Ovary (tissue), 9 donors: ENCODE measurements around the gene VPS35L. TPM values are rescaled to one million over a fixed set of nuclear protein-coding genes. Genes with fewer than 3 reads are reported as not detected.

Experiments
- DNase-seq, 5 donors: peaks; one replicate each; pipeline ENCODE4 v3.0.0-alpha.2; 2019 to 2020
- H3K27ac ChIP-seq, 2 donors: fragments of 200-600 bp; one replicate each; pipeline versions ENCODE4 v1.5.1 to v1.8.0; 2019 to 2022
- H3K27me3 ChIP-seq: fragments of 200-600 bp; one replicate; pipeline ENCODE4 v1.8.0; 2022
- H3K36me3 ChIP-seq: fragments of 200-600 bp; sonication (generic); one replicate; pipeline ENCODE4 v1.5.1; 2019
- H3K4me1 ChIP-seq: one replicate; pipeline ENCODE4 v1.8.1; 2013; ENCODE audit warnings: mild to moderate bottlenecking, moderate library complexity; ENCODE audit not compliant: insufficient read depth
- H3K4me3 ChIP-seq: fragments of 200-600 bp; sonication (generic); one replicate; pipeline ENCODE4 v1.5.1; 2017
- H3K9me3 ChIP-seq, 2 donors: fragments of 200-600 bp in 1 of 2; sonication (generic) in 1 of 2; one replicate each; pipeline versions ENCODE4 v1.5.1 to v1.8.1; 2013 to 2019; ENCODE audit warnings: mild to moderate bottlenecking in 1 of 2, moderate library complexity in 1 of 2
- EP300 ChIP-seq: sonication (generic); formaldehyde crosslinking; IDR thresholded peaks from one replicate; pipeline ENCODE4 v1.6.1; 2017; ENCODE audit warnings: antibody characterized with exemption
- POLR2A ChIP-seq: fragments of 450-650 bp; IDR thresholded peaks from one replicate; pipeline ENCODE4 v1.6.1; 2017; ENCODE audit warnings: antibody characterized with exemption, mild to moderate bottlenecking, moderate library complexity
- WGBS, 3 donors: extraction: QIAGEN DNeasy Blood & Tissue Kit in 1 of 3; methylation state at CpG; one replicate each; pipeline versions ENCODE4 v1.1.5 to v1.1.7; 2013 to 2017; 5-methylcytosine and 5-hydroxymethylcytosine counted together
- intact Hi-C, 4 donors: fragments of 100-400 bp; cut with DNase I; formaldehyde crosslinking; loops; one replicate each; pipeline versions ENCODE4 v1.11.0 to v1.15.1; 2022 to 2023
- polyA plus RNA-seq, 2 donors: library from polyadenylated mRNA; stranded (reverse); fragments of 200-250 nt in 1 of 2; fragments of 350-450 nt in 1 of 2; fragmentation: Illumina TruSeq in 1 of 2; extraction: RNeasy Lipid Tissue Mini Kit (QIAGEN cat#74804) in 1 of 2; gene quantifications; one replicate each; pipeline ENCODE4 v1.2.3, GENCODE V29; 2013 to 2014
- total RNA-seq, 7 donors: library from RNA; depleted of rRNA in 2 of 7; stranded (reverse); fragments of >200 nt in 2 of 7; fragmentation: NEBNext Ultra II Directional in 3 of 7; extraction: Animal tissue kit (Norgen Biotek cat#: 25700) in 3 of 7; gene quantifications; one replicate each; pipeline versions ENCODE4 v1.1.0 to v1.2.4, GENCODE V29; 2016 to 2023
- TF ChIP-seq, protein P1 (sequence below), 3 donors: fragments of 450-650 bp in 2 of 3; fragments of 200-600 bp in 1 of 3; IDR thresholded peaks; one replicate each; pipeline versions ENCODE4 v1.5.1 to v1.8.0; 2016 to 2022; ENCODE audit warnings: antibody characterized with exemption in 3 of 3, mild to moderate bottlenecking in 1 of 3
- donor health status: DM: no; HTN: no; CAD: no; lungs with moderate emphysema.
- donor health status: DM: no; HTN: no; CAD: no.
- donor health status: Bipolar disorder and iron deficiency.
- donor health status: DM: yes; HTN: yes; CAD: no.
- donor health status: DM: no; HTN: no; CAD: no.
- donor health status: DM: yes; HTN: yes; CAD: no.

Gene VPS35L
- total and polyA plus RNA-seq, 9 donors, result 28.6 to 69.6 (median 50.7) TPM

DNA sequence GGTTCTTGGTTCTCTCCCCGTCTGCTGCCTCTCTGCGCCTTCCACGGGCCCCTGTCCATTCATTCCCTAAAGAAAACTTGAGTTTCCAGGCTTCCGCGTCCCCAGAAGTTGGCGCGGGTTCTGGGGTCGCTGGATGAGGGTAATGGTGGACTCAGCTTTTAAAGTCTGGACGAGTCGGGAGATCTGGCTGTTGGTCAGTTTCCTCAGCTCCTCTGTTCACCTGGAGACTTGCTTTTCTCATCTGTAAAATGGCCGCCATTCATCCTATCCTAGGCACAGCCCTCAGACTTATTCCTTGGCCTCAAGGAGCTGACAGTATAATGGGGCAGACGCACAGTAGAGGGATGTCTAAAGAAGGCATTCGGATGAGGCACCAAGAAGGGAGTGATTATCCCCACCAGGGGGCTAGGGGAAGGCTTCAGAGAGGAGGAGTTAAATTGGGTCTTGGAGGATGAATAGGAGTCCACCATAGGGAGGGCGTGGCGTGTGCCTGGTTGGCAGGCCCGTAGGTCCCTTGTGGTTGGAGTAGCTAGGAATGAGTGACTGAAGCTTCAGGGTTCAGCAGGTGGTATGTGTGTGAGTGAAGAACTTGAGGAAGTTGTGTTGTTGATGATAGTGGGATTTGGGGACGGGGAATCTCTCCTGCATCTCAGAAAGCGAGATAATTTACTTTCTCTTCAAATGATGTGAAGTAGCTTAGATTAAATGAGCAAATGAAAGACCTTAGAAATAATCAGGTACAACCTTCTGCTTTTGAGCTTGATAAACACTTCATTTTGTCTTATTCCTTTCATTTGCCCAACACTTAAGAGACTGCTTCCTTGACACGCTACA is 652 bp downstream of the VPS35L start:
- TF ChIP-seq EP300, result no peak
- no peak for TF ChIP-seq POLR2A
- TF ChIP-seq, protein P1, sequence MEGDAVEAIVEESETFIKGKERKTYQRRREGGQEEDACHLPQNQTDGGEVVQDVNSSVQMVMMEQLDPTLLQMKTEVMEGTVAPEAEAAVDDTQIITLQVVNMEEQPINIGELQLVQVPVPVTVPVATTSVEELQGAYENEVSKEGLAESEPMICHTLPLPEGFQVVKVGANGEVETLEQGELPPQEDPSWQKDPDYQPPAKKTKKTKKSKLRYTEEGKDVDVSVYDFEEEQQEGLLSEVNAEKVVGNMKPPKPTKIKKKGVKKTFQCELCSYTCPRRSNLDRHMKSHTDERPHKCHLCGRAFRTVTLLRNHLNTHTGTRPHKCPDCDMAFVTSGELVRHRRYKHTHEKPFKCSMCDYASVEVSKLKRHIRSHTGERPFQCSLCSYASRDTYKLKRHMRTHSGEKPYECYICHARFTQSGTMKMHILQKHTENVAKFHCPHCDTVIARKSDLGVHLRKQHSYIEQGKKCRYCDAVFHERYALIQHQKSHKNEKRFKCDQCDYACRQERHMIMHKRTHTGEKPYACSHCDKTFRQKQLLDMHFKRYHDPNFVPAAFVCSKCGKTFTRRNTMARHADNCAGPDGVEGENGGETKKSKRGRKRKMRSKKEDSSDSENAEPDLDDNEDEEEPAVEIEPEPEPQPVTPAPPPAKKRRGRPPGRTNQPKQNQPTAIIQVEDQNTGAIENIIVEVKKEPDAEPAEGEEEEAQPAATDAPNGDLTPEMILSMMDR (IDR thresholded peaks at IDR 0.05), result no peak
- H3K9me3 ChIP-seq, result no peaks in the 10 kb centered on the region
- peak overlapping the region; percentile 70 to 86 for H3K27ac ChIP-seq
- 30 to 33% (median 32%) methylated on average over 19 of the region's 19 CpGs for WGBS, 3 donors
- DNase-seq, result peak in 1 of 5 donors; percentile 31
- H3K27me3 ChIP-seq, result no peaks in the 10 kb centered on the region
- peaks cover 6% of the 10 kb centered on the region for H3K4me1 ChIP-seq
- H3K4me3 ChIP-seq, result peak overlapping the region; percentile 80
- intact Hi-C loops, result loop anchor here in 1 of 4 donors (5.0 kb wide), 1 partner anchor 41 kb away; no protein-coding TSS in a partner anchor
- no peaks in the 10 kb centered on the region for H3K36me3 ChIP-seq

DNA sequence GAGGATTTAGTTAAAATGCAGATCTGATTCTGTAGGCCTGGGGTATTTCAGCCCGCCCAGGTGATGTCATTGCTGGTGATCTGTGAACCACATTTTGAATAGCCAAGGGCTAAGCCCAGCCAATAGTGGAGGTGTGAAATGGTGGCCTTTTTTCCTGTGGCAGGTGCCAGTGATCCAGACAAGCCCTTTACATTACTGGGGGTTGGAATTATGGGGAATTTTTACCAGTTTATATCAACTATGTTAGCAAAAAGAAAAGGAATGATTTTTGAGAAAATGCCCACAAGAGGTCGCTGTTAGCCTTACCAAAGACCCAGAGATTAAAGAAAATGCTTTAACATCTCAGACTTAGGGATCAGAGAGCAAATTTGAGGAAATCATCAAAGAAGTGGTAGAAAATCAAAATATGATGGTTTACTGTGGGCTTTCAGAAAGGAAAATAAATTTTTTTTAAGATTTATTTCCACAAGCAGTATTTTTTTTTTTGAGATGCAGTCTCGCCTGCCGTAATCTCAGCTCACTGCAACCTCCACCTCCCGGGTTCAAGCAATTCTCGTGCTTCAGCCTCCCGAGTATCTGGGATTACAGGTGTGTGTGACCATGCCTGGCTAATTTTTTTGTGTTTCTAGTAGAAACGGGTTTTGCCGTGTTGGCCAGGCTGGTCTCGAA is 3.9 kb downstream of the VPS35L start:
- Histone ChIP-seq H3K36me3 (no peaks in the 10 kb centered on the region), H3K4me1 (peaks cover 7% of the 10 kb centered on the region), H3K27me3 (no peaks in the 10 kb centered on the region), H3K4me3 (no peak overlapping the region), H3K9me3 (no peaks in the 10 kb centered on the region), H3K27ac (no peak overlapping the region)
- 62 to 75% (median 72%) methylated on average over 10 of the region's 10 CpGs for WGBS, 3 donors
- TF ChIP-seq EP300, result no peak
- no peak for TF ChIP-seq POLR2A
- TF ChIP-seq, protein P1 (IDR thresholded peaks at IDR 0.05), result peak; percentile 45 to 65 (median 48)
- DNase-seq, result no peak
- intact Hi-C loops, result loop anchor here in 1 of 4 donors (2.0 to 5.0 kb wide), 2 partner anchors 38 to 327 kb away; no protein-coding TSS in a partner anchor

DNA sequence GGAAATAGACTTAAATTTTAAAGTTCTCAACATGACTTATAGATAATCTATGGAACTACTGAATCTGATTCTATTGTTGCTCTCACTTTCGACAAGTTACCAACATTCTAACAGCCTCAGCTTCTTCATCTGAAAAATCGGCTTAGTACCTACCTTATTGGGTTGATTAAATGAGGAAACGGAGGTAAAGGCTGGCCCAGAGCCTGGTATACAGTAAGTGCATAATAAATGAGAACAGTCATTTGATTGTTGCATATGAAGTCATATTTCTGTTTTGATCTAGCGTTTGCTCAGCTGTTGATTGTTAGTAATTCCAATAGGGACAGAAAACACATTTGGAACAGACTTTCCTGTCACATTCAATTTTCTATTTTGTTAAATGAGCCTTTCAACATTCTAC is 4.6 kb downstream of the VPS35L start:
- intact Hi-C loops, result loop anchor here in 1 of 4 donors (5.0 kb wide), 1 partner anchor 327 kb away; no protein-coding TSS in a partner anchor
- Histone ChIP-seq H3K4me1 (peaks cover 7% of the 10 kb centered on the region), H3K9me3 (no peaks in the 10 kb centered on the region), H3K36me3 (no peaks in the 10 kb centered on the region), H3K27me3 (no peaks in the 10 kb centered on the region), H3K27ac (no peak overlapping the region), H3K4me3 (no peak overlapping the region)
- WGBS, 3 donors, result 88 to 94% (median 90%) methylated on average over 4 of the region's 4 CpGs
- DNase-seq, result no peak
- TF ChIP-seq POLR2A, result no peak
- no peak for TF ChIP-seq EP300
- TF ChIP-seq, protein P1 (IDR thresholded peaks at IDR 0.05), result no peak

DNA sequence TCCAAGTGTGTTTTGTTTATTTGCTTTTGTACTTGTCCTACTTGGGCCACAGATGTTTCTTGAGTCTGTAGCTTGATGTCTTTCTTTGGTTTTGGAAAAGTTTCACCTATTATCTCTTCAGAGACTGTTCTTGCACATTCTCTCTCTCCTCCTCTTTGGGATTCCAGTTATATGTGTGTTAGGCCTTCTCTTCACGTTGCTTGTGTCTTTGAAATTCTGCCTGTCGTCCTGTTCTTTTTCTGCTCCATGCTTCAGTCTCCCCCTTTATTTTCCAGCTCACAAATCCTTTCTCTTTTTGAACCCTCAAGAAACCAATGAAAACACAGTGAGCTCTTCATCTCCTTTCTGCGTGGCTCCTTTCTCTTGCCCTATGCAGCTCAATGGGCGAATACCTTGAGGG is 7.9 kb downstream of the VPS35L start:
- no peak overlapping the region for H3K27ac ChIP-seq
- no peaks in the 10 kb centered on the region for H3K36me3 ChIP-seq
- no peak overlapping the region for H3K4me3 ChIP-seq
- peaks cover 3% of the 10 kb centered on the region for H3K4me1 ChIP-seq
- no peak for DNase-seq
- 97 to 99% (median 99%) methylated on average over 4 of the region's 4 CpGs for WGBS, 3 donors
- intact Hi-C loops, result loop anchor here in 1 of 4 donors (5.0 kb wide), 1 partner anchor 324 kb away; no protein-coding TSS in a partner anchor
- H3K27me3 ChIP-seq, result no peaks in the 10 kb centered on the region
- H3K9me3 ChIP-seq, result no peaks in the 10 kb centered on the region
- TF ChIP-seq EP300, result no peak
- no peak for TF ChIP-seq POLR2A
- TF ChIP-seq, protein P1 (IDR thresholded peaks at IDR 0.05), result no peak
